Sigmoid colon (tissue), 7 donors: ENCODE results near the gene MAEA. TPM values are rescaled to one million over a fixed set of nuclear protein-coding genes. Genes with fewer than 3 reads are reported as not detected.

ENCODE experiments used
- DNase-seq: peaks from one replicate; pipeline ENCODE4 v3.0.0-alpha.2; 2019
- H3K27ac ChIP-seq, 4 donors: fragments of 200-600 bp; sonication (generic); one replicate each; pipeline ENCODE4 v1.5.1; 2016 to 2019; ENCODE audit warnings: mild to moderate bottlenecking in 1 of 4
- H3K27me3 ChIP-seq, 3 donors: fragments of 200-600 bp; sonication (generic); one replicate each; pipeline ENCODE4 v1.5.1; 2019; ENCODE audit warnings: mild to moderate bottlenecking in 1 of 3
- H3K36me3 ChIP-seq, 4 donors: fragments of 200-600 bp; sonication (generic); one replicate each; pipeline ENCODE4 v1.5.1; 2016 to 2019
- H3K4me1 ChIP-seq, 4 donors: fragments of 200-600 bp; sonication (generic); one replicate each; pipeline ENCODE4 v1.5.1; 2017 to 2019
- H3K4me3 ChIP-seq, 4 donors: fragments of 200-600 bp; sonication (generic); one replicate each; pipeline ENCODE4 v1.5.1; 2017 to 2019; ENCODE audit warnings: mild to moderate bottlenecking in 2 of 4, moderate library complexity in 1 of 4
- H3K9me3 ChIP-seq, 4 donors: fragments of 200-600 bp in 3 of 4; sonication (generic) in 3 of 4; one replicate each; pipeline versions ENCODE4 v1.5.1 to v1.6.1; 2013 to 2019
- EP300 ChIP-seq, 4 donors: sonication (generic); formaldehyde crosslinking; IDR thresholded peaks; one replicate each; pipeline ENCODE4 v1.6.1; 2017; ENCODE audit warnings: antibody characterized with exemption in 4 of 4
- POLR2A ChIP-seq, 2 donors: fragments of 450-650 bp; IDR thresholded peaks; one replicate each; pipeline ENCODE4 v1.6.1; 2016; ENCODE audit warnings: antibody characterized with exemption in 2 of 2, mild to moderate bottlenecking in 2 of 2, moderate library complexity in 2 of 2
- POLR2AphosphoS5 ChIP-seq, 4 donors: sonication (generic); formaldehyde crosslinking; IDR thresholded peaks; one replicate each; pipeline ENCODE4 v1.6.1; 2017; ENCODE audit warnings: antibody characterized with exemption in 4 of 4
- WGBS, 2 donors: extraction: QIAGEN DNeasy Blood & Tissue Kit; methylation state at CpG; one replicate each; pipeline ENCODE4 v1.1.7; 2013; 5-methylcytosine and 5-hydroxymethylcytosine counted together
- intact Hi-C: fragments of 100-400 bp; cut with DNase I; formaldehyde crosslinking; loops from one replicate; pipeline ENCODE4 v1.15.1; 2023
- polyA plus RNA-seq, 3 donors: library from polyadenylated mRNA; stranded (reverse); fragments of 200-250 nt; gene quantifications; one replicate each; pipeline ENCODE4 v1.2.3, GENCODE V29; 2013
- total RNA-seq, 4 donors: library from RNA; depleted of rRNA; stranded (reverse); fragments of >200 nt; gene quantifications; one replicate each; pipeline ENCODE4 v1.1.0, GENCODE V29; 2016
- TF ChIP-seq, protein P1 (sequence below), 4 experiments: fragments of 450-650 bp in 3 of 4; fragments of 200-600 bp in 1 of 4; IDR thresholded peaks; one replicate each; pipeline ENCODE4 v1.5.1; 2016 to 2019; ENCODE audit warnings: antibody characterized with exemption in 4 of 4, mild to moderate bottlenecking in 3 of 4, moderate library complexity in 2 of 4
- donor health status: healthy with polysubstance abuse.
- donor health status: Bipolar disorder and iron deficiency.
- donor health status: healthy.

MAEA gene
- total and polyA plus RNA-seq, 7 donors, result 44.2 to 89.8 (median 53.0) TPM

DNA sequence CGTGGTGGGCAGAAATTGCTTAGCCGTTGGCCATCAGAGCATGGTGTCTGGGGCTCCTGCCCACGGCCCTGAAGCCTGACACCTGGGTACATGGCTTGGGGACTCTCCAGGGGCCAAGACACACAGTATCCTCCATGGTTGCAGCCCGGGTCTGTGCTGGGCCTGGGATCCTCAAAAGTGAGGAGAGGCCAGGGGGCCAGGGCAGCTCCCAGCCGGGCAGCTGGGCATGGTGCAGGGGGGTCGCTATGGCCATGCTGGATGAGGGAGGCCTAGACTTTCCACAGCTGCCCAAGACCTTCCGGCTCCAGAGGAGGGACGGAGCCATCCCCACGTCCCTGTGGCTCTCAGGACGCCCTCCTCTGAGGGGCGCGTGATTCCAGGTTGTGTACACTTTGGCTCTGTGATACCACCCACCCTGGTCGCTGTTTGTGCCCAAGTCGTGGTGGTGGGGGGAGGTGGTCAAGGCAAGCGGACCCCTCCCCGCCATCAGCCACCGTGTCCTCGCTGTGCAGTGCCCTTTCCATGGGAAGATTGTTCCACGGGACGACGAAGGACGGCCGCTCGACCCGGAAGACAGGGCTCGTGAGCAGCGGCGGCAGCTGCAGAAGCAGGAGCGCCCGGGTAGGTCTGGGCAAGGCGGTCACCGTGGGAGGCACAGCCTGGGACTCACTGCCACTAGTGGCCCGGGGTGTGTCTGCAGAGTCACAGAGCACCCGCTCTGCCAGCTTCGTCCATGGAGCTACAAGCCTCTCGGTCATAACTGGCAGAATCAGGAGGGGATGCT is 90.9 kb downstream of the MAEA start:
- Histone ChIP-seq H3K9me3 (no peaks in the 10 kb centered on the region), H3K4me1 (no peaks in the 10 kb centered on the region), H3K36me3 (peaks cover 8 to 57% (median 16%) of the 10 kb centered on the region in 4 donors), H3K4me3 (no peak overlapping the region), H3K27ac (no peak overlapping the region), H3K27me3 (no peaks in the 10 kb centered on the region)
- TF ChIP-seq EP300 (IDR thresholded peaks at IDR 0.05) (no peak), POLR2A (IDR thresholded peaks at IDR 0.05) (no peak), POLR2AphosphoS5 (IDR thresholded peaks at IDR 0.05) (no peak)
- TF ChIP-seq, protein P1, sequence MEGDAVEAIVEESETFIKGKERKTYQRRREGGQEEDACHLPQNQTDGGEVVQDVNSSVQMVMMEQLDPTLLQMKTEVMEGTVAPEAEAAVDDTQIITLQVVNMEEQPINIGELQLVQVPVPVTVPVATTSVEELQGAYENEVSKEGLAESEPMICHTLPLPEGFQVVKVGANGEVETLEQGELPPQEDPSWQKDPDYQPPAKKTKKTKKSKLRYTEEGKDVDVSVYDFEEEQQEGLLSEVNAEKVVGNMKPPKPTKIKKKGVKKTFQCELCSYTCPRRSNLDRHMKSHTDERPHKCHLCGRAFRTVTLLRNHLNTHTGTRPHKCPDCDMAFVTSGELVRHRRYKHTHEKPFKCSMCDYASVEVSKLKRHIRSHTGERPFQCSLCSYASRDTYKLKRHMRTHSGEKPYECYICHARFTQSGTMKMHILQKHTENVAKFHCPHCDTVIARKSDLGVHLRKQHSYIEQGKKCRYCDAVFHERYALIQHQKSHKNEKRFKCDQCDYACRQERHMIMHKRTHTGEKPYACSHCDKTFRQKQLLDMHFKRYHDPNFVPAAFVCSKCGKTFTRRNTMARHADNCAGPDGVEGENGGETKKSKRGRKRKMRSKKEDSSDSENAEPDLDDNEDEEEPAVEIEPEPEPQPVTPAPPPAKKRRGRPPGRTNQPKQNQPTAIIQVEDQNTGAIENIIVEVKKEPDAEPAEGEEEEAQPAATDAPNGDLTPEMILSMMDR (IDR thresholded peaks at IDR 0.05), result no peak
- peak; percentile 62 for DNase-seq
- intact Hi-C loops, result no loop called here
- WGBS, 2 donors, result 90% methylated on average over 36 of the region's 36 CpGs

DNA sequence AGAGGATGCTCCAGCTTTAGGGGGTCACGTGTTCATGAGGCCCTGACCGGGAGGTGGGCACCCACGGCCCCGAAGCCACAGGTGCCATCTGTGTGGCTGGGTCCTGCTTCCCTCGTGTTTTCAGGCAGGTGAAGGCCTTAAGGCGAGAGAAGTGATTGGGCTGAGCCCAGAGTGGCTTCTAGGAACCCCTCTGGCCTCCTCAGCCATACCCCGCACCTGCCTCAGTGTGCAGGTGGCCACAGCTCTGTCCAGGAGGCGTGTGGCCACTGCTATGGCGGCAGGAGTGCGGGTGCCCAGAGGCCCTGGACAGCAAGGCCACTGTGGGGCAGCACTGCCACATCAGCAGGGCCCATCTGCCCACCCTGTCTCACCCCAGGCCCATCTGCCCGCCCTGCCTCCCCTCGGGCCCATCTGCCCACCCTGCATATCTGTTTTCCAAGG is 91.5 kb downstream of the MAEA start:
- Histone ChIP-seq H3K9me3 (no peaks in the 10 kb centered on the region), H3K36me3 (peaks cover 9 to 57% (median 15%) of the 10 kb centered on the region in 4 donors), H3K27me3 (no peaks in the 10 kb centered on the region), H3K4me3 (no peak overlapping the region), H3K4me1 (no peaks in the 10 kb centered on the region), H3K27ac (no peak overlapping the region)
- intact Hi-C loops, result no loop called here
- 94 to 95% methylated on average over 12 of the region's 12 CpGs for whole genome bisulfite sequencing, 2 donors
- DNase-seq, result peak; percentile 43
- TF ChIP-seq, protein P1 (IDR thresholded peaks at IDR 0.05), result no peak
- no peak for TF ChIP-seq POLR2A (IDR thresholded peaks at IDR 0.05)
- no peak for TF ChIP-seq POLR2AphosphoS5 (IDR thresholded peaks at IDR 0.05)
- TF ChIP-seq EP300 (IDR thresholded peaks at IDR 0.05), result no peak

DNA sequence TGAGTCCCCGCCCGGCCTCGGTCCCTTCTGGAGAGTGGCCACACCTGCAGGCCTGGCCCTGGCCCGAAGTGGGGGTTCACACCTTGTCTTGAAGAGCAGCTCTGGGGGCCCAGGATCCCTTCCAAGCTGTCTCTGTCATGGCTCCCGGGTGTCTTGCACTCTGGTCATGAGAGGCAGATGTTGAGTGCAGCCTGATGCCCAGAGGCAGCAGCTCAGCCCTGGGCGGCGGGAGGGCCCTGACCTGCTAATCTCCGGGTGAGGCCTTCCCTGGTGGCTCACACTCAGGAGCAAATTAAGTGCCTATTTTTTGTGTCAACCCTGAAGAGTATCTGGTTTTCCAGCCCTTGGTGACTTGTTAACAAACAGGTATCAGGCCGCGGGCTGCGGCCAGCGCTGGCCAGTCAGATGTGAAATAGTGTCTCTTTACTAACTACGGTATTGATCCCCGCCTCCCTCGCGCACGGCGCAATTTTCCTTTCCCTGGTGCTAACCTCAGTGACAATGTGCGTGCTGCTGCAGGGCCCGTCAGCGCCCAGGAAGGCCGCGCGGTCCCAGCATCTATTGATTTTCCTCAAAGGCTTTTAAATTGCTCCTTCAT is 92.4 kb downstream of the MAEA start:
- no peaks in the 10 kb centered on the region for H3K4me1 ChIP-seq
- intact Hi-C loops, result no loop called here
- H3K4me3 ChIP-seq, result no peak overlapping the region
- H3K27me3 ChIP-seq, result no peaks in the 10 kb centered on the region
- H3K27ac ChIP-seq, result no peak overlapping the region
- no peaks in the 10 kb centered on the region for H3K9me3 ChIP-seq
- WGBS, 2 donors, result 96 to 98% methylated on average over 24 of the region's 24 CpGs
- TF ChIP-seq POLR2AphosphoS5 (IDR thresholded peaks at IDR 0.05) (no peak), POLR2A (IDR thresholded peaks at IDR 0.05) (no peak), EP300 (IDR thresholded peaks at IDR 0.05) (no peak)
- TF ChIP-seq, protein P1 (IDR thresholded peaks at IDR 0.05), result no peak
- H3K36me3 ChIP-seq, result peaks cover 5 to 56% (median 14%) of the 10 kb centered on the region in 4 donors
- DNase-seq, result peak; percentile 58

DNA sequence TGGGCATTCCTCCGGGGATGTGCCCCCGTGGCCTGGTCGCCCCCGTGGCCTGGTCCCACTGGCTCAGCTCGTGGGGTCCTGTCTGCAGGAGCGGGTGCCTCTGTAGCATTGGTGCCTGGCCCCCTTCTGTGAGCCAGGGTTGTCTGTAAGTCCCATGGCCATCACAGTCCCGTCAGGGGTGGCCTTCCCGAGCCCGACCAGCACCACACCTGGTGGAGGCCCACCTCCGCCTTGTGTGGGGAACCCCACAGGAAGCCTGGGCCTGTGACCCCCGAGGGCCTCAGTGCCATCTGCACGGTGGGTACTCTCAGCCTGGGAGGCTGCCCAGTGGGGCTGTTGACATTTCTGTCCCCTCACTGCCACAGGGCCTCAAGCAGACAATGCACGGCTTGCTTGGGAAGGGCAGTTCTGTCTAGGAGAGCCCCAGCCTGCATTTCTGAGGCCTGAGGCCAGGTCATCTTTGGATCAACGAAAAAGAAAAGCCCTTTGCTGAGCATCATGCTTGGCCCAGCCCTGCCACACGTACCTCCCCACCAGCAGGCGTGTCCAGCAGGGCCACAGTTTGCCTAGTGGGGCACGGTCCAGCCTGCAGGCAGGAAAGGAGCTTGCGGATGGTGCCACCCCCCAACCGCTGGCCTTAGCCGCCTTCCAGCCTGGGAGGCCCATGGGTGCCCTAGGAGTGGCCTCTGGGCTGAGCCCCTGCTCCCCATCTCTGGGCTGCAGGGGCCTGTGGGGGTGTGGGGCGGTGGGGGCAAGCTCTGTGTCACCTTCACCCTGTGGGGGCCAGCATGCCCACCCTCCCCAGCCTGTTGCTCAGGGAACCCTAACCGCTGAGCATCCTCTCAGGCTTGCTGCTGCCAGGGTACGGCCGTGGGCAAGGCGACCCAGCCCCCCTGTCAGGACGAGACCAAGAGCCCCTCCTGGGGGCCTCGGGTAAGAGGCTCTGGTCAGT is 93.4 kb downstream of the MAEA start:
- Histone ChIP-seq H3K9me3 (no peaks in the 10 kb centered on the region), H3K4me3 (no peak overlapping the region), H3K4me1 (no peaks in the 10 kb centered on the region), H3K27me3 (no peaks in the 10 kb centered on the region), H3K27ac (no peak overlapping the region), H3K36me3 (peaks cover 5 to 56% (median 13%) of the 10 kb centered on the region in 4 donors)
- WGBS, 2 donors, result 91% methylated on average over 27 of the region's 27 CpGs
- peak; percentile 59 for DNase-seq
- no peak for TF ChIP-seq POLR2AphosphoS5 (IDR thresholded peaks at IDR 0.05)
- no peak for TF ChIP-seq EP300 (IDR thresholded peaks at IDR 0.05)
- no peak for TF ChIP-seq POLR2A (IDR thresholded peaks at IDR 0.05)
- TF ChIP-seq, protein P1 (IDR thresholded peaks at IDR 0.05), result no peak
- intact Hi-C loops, result no loop called here
